ENCODE measurements around the gene PINK1. TPM values are rescaled to one million over a fixed set of nuclear protein-coding genes. Genes with fewer than 3 reads are reported as not detected.

Gene PINK1
- 58.5 and 198 TPM in 2 replicates for total RNA-seq

GRCh38 chr1:20633190-20634064, at the start of gene PINK1:
TSS of gene PINK1 (plus strand) at chr1:20633458. CDS start at chr1:20633549, 91 bp downstream.

GRCh38 chr1:20588634-20589225, 44.5 kb upstream of the PINK1 start, which contains the start of gene CDA:
TSS of gene CDA (plus strand) at chr1:20589097. CDS start at chr1:20589130, 33 bp downstream.

GRCh38 chr1:20661207-20662109, 28.2 kb downstream of the PINK1 start, which contains the start of gene DDOST:
TSS of gene DDOST (minus strand) at chr1:20661369. CDS start at chr1:20661350, 19 bp downstream.

Other genes with a start within 250 kb of the PINK1 start
- gene CAMK2N1, start 147.2 kb upstream of the PINK1 start, total RNA-seq, result 37.0 and 37.3 TPM in 2 replicates
- 27.1 and 35.0 TPM in 2 replicates for gene MUL1, start 125.3 kb upstream of the PINK1 start, total RNA-seq
- 0.39 and 0.98 TPM in 2 replicates for gene FAM43B, start 80.9 kb upstream of the PINK1 start, total RNA-seq
- 2.7 and 15.2 TPM in 2 replicates for gene CDA, start 44.4 kb upstream of the PINK1 start, total RNA-seq
- 287 and 292 TPM in 2 replicates for gene DDOST, start 27.9 kb downstream of the PINK1 start, total RNA-seq
- gene KIF17, start 84.5 kb downstream of the PINK1 start, total RNA-seq, result 0.33 and 0.39 TPM in 2 replicates
- 0.65 TPM in 1 of 2 replicates, not detected in the other for gene SH2D5, start 99.2 kb downstream of the PINK1 start, total RNA-seq
- 149 and 225 TPM in 2 replicates for gene HP1BP3, start 153.8 kb downstream of the PINK1 start, total RNA-seq

Measured in placental epithelial cell (primary cell).